ENCODE data around the gene WFIKKN2.
A peak's percentile ranks its signal among the peaks of the same experiment; 100 is the strongest.

WFIKKN2 gene

DNA sequence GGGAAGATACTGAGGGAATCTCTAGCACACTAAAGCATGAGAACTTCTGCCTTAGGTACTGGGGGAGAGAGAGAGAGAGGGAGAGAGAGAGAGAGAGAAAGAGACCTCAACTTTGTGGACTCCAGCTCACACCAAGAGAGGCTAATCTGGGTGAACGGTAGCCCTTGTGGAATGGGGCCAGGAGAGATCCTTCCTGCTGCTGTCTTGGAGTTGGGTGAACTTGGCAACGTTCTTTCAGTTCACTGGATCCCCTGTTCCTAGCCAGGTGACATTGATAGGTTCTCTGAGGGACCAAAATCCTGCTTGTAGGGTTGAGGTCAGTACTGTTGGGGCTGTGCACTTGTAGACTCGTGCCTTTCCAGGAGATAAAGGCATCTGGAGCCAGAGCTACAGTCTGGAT, 26.5 kb upstream of the WFIKKN2 start:
- DNase-seq = no peak

DNA sequence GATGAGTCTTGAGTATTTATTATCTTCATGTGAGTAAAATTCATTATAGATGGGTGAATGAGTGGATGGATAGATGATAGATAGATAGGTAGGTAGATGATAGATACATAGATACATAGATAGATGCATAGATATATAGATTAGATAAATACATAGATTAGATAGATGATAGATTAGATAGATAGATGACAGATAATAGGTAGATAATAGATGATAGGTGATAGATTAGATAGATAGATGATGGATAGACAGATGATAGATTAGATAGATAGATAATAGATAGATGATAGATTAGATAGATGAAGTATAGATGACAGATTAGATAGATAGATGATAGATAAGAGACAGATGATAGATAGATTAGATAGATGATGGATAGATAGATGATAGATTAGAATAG, 21.8 kb upstream of the WFIKKN2 start:
- DNase-seq = no peak

DNA sequence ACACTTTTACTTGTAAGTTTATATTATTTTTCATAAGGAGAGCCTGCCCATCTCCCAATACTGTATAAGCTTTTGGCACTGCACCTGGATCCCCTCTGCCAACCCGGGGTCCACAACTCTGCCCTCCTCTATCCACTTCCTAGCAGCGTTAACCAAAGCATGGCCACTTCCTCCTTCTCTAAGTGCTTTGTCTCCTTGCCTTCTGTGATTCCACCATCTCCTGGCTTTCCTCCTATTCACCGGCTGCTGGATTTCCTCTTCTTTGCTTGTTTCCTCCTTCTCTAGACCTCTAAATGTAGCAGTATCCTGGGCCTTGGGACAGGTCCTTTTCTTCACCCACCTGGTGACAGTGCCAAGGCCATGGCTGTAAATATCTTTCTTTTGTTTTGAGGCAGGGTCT, 20.0 kb upstream of the WFIKKN2 start:
- DNase-seq = no peak

DNA sequence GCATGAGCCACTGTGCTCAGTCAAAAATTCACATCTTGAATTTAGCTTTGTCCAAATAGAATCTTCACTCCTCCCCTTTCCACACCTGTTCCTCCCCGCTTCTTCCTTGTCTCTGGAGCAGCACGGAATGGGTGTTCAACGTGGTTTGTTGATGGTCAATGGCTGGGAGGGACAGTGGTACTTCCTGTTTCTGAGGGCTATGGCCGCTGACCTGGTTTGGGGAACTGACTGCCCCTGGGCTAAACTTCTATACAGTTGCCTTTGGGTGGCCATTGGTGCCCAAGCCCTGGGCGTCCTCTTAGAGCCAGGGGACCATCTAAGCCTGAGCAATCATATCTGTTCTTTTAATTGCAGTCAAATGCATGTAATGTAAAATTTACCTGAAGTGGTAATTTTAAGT, 19.1 kb upstream of the WFIKKN2 start:
- no peak for DNase-seq

DNA sequence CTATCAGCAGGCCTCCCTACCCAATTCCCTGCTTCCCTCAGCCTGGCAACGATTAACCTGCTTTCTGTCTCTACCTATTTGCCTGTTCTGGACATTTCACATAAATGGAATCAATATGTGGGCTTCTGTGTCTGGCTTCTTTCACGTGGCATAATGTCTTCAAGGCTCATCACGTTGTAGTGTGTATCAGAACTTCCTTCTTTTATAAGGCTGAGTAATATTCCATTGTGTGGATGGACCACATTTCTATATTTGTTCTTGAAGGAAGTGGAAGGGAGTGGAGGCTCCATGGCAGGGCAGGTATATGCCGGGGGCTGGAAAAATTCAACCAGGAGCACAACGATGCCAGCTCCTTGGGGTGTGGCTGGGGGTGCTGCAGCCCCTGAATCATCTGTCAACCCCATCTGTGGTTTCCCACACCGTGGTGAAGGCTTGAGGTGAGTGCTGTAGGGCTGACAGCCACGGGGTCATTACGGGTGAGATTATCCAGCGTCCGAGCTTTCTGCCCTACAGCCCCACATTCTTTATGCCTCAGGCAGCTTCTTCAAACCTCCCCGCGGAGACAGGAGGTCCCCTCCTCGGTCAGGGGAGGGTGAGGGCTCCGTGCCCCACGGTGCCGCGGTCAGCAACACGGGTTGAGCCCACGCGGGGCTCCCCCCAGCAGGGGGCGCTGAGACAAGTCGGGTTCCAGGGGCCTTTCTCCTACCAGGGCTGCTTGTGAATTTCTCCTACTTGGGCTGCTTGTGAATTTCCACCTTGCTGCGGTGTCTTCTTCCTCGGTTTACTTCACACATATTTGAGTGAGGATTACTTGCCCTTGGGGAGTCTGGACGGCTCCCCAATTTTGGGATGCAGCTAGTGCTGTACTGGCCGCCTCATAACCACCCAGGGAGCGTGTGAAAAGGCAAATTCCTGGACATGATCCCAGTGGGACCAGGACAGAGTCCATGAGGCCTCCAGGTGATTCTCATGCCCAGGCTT, 18.3 kb upstream of the WFIKKN2 start:
- peak; percentile 65 for DNase-seq

DNA sequence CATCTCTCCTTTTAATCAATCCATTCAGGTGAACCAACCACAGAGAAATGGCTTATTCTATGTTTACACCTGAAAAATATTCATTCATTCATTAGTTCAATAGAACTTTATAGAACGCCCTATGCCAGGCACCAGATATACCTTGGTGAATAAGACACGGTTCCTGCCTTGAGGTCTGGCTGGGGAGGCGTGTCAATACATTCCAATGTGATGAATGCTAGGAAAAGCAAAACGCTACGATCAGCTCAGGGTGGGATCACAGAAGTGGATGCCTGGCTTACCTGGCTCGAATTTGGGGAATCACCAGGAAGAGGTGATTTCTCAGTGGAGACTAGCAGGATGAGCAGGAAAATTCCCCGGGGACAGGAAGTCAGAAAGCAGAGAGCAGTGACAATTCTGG, 17.5 kb upstream of the WFIKKN2 start:
- no peak for DNase-seq

DNA sequence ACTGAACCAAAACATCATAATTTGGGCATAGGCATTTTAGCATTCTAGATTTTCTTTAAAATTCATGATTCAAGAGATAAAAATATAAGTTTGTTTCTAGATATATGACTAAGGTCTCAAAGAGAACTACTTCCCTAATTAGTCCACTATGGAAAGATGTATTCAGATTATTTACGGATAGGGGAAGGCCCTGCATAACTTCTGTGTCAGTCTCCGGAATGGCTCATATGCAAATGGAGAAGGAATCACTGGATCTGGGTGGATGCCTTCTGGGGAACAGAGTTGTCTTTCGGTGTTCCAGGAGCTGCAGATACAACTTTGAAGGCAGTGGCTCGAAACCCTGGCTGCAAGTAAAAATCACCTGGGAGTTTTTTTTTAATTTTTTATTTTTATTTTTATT, 17.1 kb upstream of the WFIKKN2 start:
- no peak for DNase-seq

DNA sequence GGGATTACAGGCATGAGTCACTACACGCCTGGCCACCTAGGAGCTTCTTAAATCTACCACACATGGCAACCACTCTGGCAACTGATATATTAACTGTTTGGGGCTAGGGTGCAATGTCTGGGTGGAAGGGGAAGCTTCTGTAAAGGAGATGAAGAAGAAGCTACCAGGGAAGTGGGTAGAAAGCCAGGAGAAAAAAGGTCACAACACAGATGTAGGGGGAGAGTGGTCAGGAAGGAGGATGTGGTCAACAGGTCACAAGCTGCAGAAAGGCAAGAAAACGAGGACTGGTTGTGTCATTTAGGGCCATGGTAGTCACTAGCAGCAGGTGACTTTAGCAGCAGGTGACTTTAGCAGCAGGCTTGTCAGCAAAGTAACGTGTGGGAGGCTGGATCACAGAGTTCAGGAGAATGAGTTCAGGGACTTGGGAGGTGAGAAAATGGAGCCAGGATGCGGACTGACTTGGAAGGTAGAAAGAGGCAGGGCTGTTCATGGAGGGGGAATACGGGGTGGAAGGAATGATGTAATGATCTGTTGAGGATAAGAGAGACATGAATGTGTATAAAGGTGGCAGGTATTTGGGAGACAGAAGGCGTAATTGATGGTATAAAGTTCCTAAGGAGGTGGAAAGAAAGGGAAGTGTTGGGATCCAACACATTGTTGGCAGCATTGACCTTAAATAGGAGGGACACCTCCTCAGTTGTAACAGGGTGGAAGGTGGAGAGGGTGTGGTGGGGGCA, 16.3 kb upstream of the WFIKKN2 start:
- DNase-seq = no peak

DNA sequence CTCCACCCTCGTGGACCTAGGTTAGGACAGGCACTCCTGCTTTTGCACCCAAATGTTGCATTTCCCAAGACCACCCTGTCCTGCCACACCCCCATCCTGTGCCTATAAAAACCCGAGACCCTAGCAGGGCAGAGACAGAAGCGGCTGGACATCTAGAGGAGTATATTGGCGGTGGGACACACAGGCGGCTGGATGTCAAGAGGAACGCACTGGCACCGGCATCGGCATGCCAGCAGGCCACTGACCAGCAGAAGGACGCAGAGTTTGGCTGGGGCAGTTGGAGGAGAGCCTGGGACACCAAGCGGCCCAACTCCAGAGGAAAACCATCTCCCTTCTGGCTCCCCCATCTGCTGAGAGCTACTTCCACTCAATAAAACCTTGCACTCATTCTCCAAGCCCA, 14.7 kb upstream of the WFIKKN2 start:
- DNase-seq = no peak

DNA sequence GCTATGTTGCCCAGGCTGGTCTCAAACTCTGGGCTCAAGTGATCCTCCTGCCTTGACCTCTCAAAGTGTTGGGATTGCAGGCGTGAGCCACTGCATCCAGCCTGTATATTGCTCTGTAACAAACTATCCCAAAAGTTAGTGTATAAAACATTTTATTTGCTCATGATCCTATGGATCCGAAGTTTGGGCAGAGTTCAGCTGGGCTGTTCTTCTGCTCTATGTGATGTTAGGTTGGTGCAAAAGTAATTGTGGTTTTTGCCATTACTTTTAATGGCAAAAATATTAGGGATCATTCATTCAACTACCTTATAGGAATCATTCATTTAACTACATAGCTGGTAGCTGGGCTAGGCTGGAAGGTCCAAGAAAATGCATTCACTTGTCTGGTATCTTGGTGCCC, 12.8 kb upstream of the WFIKKN2 start:
- no peak for DNase-seq

DNA sequence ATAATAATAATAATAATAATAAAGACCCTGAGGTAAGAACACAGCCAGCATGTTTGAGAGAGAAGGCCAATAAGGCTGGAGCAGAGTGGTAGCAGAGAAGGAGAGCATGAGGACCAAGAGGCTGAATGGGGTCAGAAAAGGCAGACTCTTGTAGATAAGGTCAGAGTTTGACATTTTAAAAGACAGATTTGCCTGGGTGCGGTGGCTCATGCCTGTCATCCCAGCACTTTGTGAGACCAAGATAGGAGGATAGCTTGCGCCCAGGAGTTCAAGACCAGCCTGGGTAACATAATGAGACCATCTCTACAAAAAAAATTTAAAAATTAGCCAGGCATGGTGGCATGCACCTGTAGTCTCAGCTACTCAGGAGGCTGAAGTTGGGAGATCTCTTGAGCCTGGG, 11.0 kb upstream of the WFIKKN2 start:
- DNase-seq = no peak

DNA sequence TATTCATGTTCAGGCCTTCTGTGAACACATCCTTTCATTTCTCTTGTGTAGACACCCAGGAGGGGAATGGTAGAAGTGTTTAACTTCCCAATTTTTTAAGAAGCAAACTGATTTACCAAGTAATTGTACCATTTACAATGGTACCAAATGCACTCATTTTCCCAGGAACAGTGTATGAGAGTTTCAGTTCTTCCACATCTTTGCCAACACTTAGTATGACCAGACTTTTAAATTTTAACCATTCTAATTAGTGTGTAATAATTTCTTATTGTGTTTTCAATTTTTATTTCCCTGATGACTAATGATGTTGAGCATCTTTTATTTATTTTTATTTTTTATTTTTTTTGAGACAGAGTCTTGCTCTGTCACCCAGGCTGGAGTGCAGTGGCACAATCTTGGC, 10.2 kb upstream of the WFIKKN2 start:
- no peak for DNase-seq

DNA sequence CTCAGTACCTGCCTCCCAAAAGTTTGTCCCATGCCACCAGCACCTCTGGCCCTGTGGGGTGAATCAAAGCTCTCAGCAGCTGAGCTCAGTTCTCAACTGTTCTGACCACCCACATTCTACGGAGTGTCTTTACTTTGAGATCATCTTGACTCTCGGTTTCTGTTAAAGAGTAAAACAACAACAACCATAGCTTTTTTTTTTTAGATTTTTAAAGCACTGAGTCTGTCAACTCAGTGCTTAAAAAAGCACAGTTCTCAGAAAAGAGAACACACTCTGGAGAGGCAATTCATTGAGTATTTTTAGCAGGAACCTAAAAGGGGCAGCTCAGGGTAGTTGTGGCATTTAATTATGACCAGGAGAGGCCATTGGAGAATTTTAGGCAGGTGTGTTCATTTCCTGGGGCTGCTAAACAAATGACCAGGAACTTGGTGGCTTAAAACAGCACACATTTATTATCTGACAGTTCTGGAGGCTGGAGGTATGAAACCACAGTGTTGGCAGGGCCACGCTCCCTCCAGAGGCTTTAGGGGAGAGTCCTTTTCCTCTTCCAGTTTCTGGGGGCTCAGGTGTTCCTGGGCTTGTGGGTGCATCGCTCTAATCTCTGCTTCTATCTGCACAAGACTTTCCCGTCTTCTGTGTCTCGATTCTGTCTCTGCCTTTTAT, 6.7 kb upstream of the WFIKKN2 start:
- no peak for DNase-seq

DNA sequence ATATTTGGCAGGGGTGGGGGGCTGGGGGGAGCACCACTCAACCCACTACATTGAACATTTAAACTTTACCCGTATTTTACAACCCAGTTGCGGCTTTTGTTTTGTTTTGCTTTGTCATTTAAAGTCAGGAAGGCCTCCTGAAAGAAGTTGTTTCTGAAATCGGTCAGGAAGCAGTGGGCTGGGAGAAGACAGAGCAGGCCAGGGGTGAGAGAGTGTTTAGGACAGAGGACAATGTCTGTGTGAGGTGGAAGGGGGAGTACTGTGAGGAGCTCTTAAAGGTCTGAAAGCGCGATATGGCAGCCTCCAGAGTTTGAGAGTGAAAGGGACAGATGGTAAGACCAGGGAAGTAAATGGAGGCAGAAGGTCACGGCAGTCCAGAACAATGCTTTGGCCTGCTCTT, 6.1 kb upstream of the WFIKKN2 start:
- DNase-seq = no peak

DNA sequence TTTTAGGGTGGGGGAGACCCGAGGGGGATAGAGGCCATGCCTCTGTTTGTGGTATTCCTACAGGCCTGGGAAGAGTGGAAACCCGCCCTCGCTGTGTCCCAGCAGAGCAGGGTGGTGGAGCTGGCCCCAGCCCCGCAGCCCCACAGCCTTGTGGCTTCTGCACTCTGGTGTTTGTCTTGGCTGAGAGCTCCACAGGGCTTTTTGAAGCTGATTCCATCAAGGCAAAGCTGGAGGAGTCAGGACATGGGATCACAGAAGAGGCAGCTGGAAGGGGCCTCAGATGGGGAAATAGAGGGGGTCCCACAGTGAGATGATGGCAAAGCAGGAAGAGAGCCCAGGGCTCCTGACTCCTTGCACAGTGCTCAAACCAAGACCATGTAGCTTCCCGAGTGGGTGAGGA, 5.0 kb upstream of the WFIKKN2 start:
- DNase-seq = no peak

DNA sequence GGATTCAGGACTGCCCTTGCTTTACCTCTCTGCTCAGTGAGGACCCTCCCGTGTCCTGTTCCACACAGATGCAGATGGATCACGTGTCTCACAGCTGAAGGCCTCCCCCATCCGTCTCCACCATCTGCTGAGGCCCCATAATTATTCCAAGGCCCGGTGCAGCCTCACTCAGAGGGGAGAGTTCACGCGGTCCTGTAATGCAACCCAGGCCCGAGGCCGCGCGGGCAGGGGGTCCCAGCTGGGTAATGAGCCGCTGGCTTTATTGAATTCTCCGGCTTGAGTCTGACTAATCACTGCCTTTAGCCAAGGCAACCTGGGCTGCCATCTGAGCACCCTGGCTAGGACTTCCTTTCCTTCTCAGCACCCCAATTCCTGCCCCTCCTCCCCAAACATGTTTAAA, 4.4 kb upstream of the WFIKKN2 start:
- DNase-seq = no peak

DNA sequence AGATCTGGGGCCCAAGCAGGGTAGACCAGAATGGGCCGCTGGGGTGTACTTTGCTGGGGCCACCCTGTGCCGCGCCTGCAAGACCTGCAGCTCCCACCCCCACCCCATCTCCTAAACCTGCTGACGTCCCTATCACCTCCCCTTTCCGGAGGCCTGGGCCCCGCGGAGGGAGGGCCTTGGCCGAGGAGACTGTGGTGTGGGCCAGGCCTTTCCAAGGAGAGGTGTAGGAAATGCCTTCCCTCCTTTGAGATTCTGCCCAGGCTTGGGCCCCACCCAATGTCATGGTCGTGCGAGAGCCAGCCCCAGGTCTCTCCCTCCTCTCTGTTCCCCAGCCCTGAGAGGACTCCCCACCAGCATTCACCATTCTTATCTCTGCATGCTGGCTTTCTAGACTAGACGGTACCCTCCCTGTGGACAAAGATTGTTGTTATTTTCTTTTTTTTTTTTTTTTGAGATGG, 3.9 kb upstream of the WFIKKN2 start:
- no peak for DNase-seq

DNA sequence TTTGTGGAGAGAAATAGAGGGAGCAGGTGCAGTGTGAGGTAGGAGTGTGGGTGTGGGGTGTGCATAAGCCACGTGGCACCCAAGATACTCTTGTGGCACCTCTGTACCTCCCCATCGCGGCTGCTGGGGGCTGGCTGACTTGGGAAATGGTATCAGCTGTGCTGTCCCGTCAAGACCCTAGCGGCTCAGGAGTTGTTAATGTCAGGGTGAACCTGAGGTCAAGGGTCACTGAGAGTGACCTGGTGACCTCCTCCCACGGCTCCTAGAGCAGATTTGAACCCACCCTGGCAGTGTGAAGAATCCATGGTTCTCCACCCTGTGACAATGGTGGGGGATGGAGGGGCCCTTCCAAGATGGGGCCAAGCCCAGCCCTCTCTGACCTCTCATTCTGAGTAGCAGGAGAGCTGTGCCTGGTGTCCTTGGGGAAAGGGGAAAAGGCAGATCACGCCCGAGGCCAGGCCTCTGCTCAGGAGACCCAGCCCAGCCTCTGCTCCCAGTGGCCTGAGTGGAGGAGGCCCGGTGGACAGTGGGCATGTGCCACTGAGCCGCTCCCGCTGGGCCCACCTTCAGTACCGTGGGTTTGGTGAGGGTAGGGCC, 3.0 kb upstream of the WFIKKN2 start:
- no peak for DNase-seq

DNA sequence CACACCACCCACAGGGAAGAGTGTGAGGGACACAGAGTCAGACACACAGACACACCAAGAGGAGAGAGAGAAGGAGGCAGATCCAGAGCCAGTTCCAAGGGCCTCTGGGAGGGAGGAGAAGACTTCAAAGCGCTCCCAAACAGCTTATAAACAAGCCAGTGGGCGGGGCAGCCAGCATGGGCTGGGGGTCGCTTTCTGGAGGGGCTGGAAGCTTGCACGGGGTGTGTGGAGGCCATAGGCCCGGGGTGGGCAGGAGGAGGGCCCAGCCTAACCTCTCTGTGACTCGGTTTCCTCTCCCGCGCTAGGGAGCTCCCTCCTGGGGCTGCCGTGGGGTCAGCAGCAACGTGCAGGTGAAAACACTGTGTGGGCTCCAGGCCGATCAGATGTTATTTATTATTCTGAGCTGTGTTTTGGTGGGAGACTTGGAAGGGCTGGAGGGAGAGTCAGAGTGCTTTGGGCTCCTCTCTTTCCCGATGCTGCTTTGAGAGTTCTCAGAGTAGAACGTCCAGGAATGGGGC, 2.5 kb upstream of the WFIKKN2 start:
- no peak for DNase-seq

DNA sequence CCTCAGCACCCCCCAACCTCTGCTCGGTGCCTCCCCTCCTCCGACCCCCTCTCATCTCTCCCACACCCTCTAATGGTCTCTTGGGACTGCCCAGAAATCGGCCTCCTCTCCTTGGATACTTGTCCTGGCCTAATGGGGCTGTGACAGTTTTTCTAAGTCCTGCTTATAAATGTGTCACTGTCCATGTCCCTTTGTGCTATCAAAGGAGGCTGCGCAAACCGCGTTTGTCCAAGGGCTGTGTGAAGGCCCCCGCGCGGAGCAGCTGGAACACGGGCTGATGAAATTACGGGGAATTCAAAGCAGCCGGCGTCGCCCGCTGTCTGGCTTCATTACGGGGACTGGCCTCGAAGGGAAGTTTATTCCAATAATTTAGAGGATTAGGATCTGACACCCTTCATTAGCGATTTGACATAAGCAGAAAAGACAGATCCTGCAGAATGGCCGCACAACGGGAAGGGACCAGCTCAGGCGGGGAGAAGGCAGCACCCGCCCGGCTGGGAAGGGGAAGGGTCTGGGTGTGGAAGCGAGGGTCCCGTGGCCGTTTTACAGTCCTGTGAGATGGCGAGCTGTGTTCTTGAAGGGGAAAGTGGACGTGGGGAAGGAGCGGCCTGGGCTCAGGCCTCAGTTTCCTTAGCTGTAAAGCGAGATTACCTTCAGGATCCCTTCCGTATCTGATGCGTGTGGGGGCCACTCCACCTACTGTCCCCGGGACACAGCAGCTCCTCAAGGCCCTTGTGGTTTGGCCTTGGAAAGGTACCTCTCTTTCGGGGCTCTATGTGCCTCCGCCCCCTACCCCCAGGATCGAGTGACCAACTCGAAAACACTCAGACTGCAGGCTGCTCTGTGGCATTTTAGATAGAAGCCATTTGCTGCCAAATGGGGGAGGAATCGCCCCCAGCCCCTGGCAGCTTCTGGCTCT, 1.6 kb upstream of the WFIKKN2 start:
- no peak for DNase-seq

DNA sequence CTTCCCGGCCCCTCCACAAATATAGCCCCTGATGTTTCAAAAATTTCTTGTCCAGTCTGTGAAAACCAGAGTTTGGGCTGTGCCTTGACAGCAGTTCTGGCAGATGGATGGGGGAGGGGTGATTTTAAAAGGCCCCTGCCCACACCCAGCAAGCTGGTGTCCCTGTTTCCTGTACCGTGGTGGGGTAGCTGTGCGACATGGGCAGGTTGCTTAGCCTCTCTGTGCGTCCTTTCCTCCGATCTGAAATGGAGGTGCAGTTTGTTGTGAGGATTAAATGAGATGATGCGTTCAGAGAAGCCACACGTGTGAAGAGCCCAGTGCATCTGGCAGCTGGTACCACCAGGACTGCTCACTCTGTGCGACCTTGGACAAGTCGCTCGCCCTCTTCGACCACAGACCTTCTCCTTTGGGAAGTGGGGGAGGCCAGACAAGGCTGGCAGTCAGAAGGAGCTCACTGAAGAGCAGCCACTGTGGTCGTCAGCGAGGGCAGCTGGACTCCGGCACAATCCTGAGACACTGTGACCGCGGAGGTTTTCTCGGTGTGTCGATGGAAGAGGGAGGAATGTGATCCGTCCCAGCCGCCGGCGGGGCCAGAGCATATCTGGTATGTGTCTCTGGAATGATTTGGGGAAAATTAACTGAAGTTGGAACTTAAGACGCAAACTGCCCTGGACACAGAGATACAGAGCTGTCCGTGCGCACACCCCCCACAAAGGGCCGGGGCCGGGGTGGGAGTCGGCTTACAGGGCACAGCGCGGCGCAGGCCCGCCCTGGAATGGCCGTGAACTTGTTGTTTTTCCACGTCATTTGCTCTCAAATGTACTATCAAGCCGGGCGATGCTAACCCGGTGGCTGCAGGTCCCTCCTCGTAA, 721 bp upstream of the WFIKKN2 start:
- no peak for DNase-seq
